Neural cell (in vitro differentiated cells): Measurements from ENCODE around the gene CYP2W1. TPM values are rescaled to one million over a fixed set of nuclear protein-coding genes. Genes with fewer than 3 reads are reported as not detected.
"Not testable (repeated sequence)": the region's sequence is repeated elsewhere in the genome, so short reads cannot be mapped to it uniquely, and the experiment has no call there.

Experiments
- H2AFZ ChIP-seq: fragments of 200-600, 300-800 bp; sonication (generic), shearing (Covaris generic); 2 replicates; pipeline ENCODE4 v1.6.0; 2014; ENCODE audit warnings: low read depth, mild to moderate bottlenecking, antibody characterized with exemption, low read length, moderate library complexity
- H3F3A ChIP-seq: fragments of 200-600 bp; shearing (Covaris generic); 2 replicates; pipeline ENCODE4 v1.6.1; 2016; ENCODE audit warnings: mild to moderate bottlenecking, moderate library complexity, mixed read lengths, antibody characterized with exemption, low read length; ENCODE audit not compliant: insufficient read depth, poor library complexity, severe bottlenecking
- H3K27ac ChIP-seq: fragments of 200-600, 300-800 bp; sonication (generic), shearing (Covaris generic); 2 replicates; pipeline ENCODE4 v1.5.1; 2014; ENCODE audit warnings: mild to moderate bottlenecking, low read length, moderate library complexity
- H3K27me3 ChIP-seq: fragments of 300-800, 200-600 bp; sonication (generic), shearing (Covaris generic); 2 replicates; pipeline ENCODE4 v1.6.0; 2014; ENCODE audit warnings: mild to moderate bottlenecking, low read depth, low read length, moderate library complexity; ENCODE audit not compliant: insufficient read depth
- H3K36me3 ChIP-seq: fragments of 300-800, 200-600 bp; sonication (generic), shearing (Covaris generic); 2 replicates; pipeline ENCODE4 v1.5.1; 2014; ENCODE audit warnings: mild to moderate bottlenecking, antibody characterized with exemption, low read length, moderate library complexity; ENCODE audit not compliant: insufficient read depth
- H3K4me2 ChIP-seq: fragments of 300-800, 200-600 bp; sonication (generic), shearing (Covaris generic); 2 replicates; pipeline ENCODE4 v1.6.0; 2014; ENCODE audit warnings: mild to moderate bottlenecking, low read length
- H3K4me3 ChIP-seq: fragments of 300-800, 200-600 bp; sonication (generic), shearing (Covaris generic); 2 replicates; pipeline ENCODE4 v1.5.1; 2014; ENCODE audit warnings: mild to moderate bottlenecking, low read length, moderate library complexity
- H3K79me2 ChIP-seq: fragments of 200-600 bp; shearing (Covaris generic); replicated peaks from 2 replicates; pipeline ENCODE4 v1.6.0; 2014; ENCODE audit warnings: mild to moderate bottlenecking, low read length, moderate library complexity; ENCODE audit not compliant: insufficient read depth
- H3K9ac ChIP-seq: fragments of 300-800, 200-600 bp; sonication (generic), shearing (Covaris generic); 2 replicates; pipeline ENCODE4 v1.6.1; 2016; ENCODE audit warnings: mild to moderate bottlenecking, low read length, mixed read lengths
- H3K9me2 ChIP-seq: fragments of 200-600 bp; shearing (Covaris generic); 2 replicates; pipeline ENCODE4 v1.6.1; 2016; ENCODE audit warnings: mild to moderate bottlenecking, low read length, mixed read lengths; ENCODE audit not compliant: insufficient read depth
- H3K9me3 ChIP-seq: fragments of 200-600, 300-800 bp; sonication (generic), shearing (Covaris generic); 2 replicates; pipeline ENCODE4 v1.6.1; 2016; ENCODE audit warnings: mild to moderate bottlenecking, mixed run types, low read length, moderate library complexity, mixed read lengths
- H4K20me1 ChIP-seq: fragments of 200-600 bp; shearing (Covaris generic); 2 replicates; pipeline ENCODE4 v1.6.1; 2016; ENCODE audit warnings: mild to moderate bottlenecking, mixed run types; ENCODE audit not compliant: insufficient read depth
- EP300 ChIP-seq: fragments of 450-650 bp; conservative IDR thresholded peaks from 2 replicates; pipeline ENCODE4 v1.6.1; 2014; ENCODE audit warnings: antibody characterized with exemption, mild to moderate bottlenecking, moderate library complexity; ENCODE audit not compliant: poor library complexity, severe bottlenecking
- EZH2 ChIP-seq: fragments of 200-600, 300-800 bp; shearing (Covaris generic), sonication (generic); IDR thresholded peaks from 2 replicates; pipeline ENCODE4 v1.6.1; 2014; ENCODE audit warnings: antibody characterized with exemption, low read length, borderline replicate concordance, mild to moderate bottlenecking; ENCODE audit not compliant: insufficient read depth, poor library complexity, severe bottlenecking
- MXI1 ChIP-seq: fragments of 450-650 bp; conservative IDR thresholded peaks from 2 replicates; pipeline ENCODE4 v1.6.1; 2014; ENCODE audit warnings: antibody characterized with exemption, mild to moderate bottlenecking; ENCODE audit not compliant: poor library complexity, severe bottlenecking
- POLR2AphosphoS5 ChIP-seq: IDR thresholded peaks from 2 replicates; pipeline ENCODE4 v1.6.1; 2012
- RAD21 ChIP-seq: fragments of 450-650 bp; conservative IDR thresholded peaks from 2 replicates; pipeline ENCODE4 v1.6.1; 2014; ENCODE audit warnings: antibody characterized with exemption, mild to moderate bottlenecking, moderate library complexity
- REST ChIP-seq: IDR thresholded peaks from 2 replicates; pipeline ENCODE4 v1.6.1; 2012; ENCODE audit warnings: borderline replicate concordance
- SMC3 ChIP-seq: fragments of 450-650 bp; conservative IDR thresholded peaks from 2 replicates; pipeline ENCODE4 v1.6.1; 2014; ENCODE audit warnings: antibody characterized with exemption, mild to moderate bottlenecking, moderate library complexity; ENCODE audit not compliant: poor library complexity
- TAF1 ChIP-seq: IDR thresholded peaks from 2 replicates; pipeline ENCODE4 v1.6.1; 2012; ENCODE audit warnings: low read depth
- polyA plus RNA-seq: library from polyadenylated mRNA; depleted of rRNA; stranded (reverse); fragments of >200 nt; gene quantifications from 2 replicates; pipeline ENCODE4 v1.2.3, GENCODE V29; 2014
- TF ChIP-seq, protein P1 (sequence below): fragments of 450-650 bp; IDR thresholded peaks from 2 replicates; pipeline ENCODE4 v1.5.1; 2014; ENCODE audit warnings: antibody characterized with exemption, mild to moderate bottlenecking, moderate library complexity; ENCODE audit not compliant: poor library complexity, severe bottlenecking

The CYP2W1 gene
- polyA plus RNA-seq, 1 donor from 2014 or later: not detected

- Histone ChIP-seq H3K9me3 (no peaks in the 10 kb centered on the region), H2AFZ (no peak overlapping the region), H3F3A (no peaks in the 10 kb centered on the region), H3K27me3 (no peaks in the 10 kb centered on the region), H3K27ac (no peak overlapping the region), H3K4me2 (no peak overlapping the region), H3K4me3 (no peak overlapping the region), H3K79me2 (no peaks in the 10 kb centered on the region), H3K9me2 (no peaks in the 10 kb centered on the region), H4K20me1 (no peaks in the 10 kb centered on the region), H3K36me3 (no peaks in the 10 kb centered on the region), H3K9ac (no peak overlapping the region)
- TF ChIP-seq TAF1: no peak
- TF ChIP-seq RAD21: no peak
- TF ChIP-seq SMC3: no peak
- TF ChIP-seq REST: no peak
- TF ChIP-seq EZH2: no peak
- TF ChIP-seq POLR2AphosphoS5: no peak
- no peak for TF ChIP-seq EP300
- TF ChIP-seq MXI1: no peak
These were observed 43.1 kb upstream of the CYP2W1 start for GRCh38 chr7:939843-940242.

DNA sequence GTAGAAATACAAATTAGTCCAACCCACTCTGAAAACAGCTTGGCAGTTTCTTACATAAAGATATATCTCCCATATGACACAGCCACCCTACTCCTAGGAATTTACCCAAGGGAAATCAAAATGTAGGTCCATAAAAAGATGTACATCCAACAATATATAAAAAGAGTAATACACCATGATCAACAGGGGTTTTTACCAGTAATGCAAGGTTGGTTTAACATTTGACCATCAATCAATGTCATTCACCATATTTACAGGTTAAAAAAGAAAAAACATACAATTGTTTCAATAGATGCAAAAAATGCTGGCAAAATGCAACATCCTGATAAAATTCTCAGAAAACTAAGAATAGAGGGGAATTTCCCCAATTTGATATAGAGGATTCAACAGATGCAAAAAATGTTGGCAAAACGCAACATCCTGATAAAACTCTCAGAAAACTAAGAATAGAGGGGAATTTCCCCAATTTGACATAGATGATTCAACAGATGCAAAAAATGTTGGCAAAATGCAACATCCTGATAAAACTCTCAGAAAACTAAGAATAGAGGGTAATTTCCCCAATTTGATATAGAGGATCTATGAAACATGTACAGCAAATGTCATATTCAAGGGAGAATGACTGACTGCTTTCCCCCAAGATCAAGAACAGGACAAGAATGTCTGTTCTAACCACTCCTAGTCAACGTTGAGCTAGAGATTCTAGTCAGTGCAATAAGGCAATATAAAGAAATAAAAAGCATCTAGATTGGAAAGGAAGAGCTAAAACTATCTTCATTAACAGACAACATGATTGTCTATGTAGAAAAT, 42.2 kb upstream of the CYP2W1 start:
- Histone ChIP-seq H3K9ac (no peak overlapping the region), H3K79me2 (no peaks in the 10 kb centered on the region), H3K27me3 (no peaks in the 10 kb centered on the region), H2AFZ (no peak overlapping the region), H3K36me3 (no peaks in the 10 kb centered on the region), H3K27ac (no peak overlapping the region), H3K4me3 (no peak overlapping the region), H3F3A (no peaks in the 10 kb centered on the region), H3K4me2 (no peak overlapping the region), H3K9me3 (no peaks in the 10 kb centered on the region), H3K9me2 (no peaks in the 10 kb centered on the region), H4K20me1 (no peaks in the 10 kb centered on the region)
- TF ChIP-seq MXI1 (no peak), SMC3 (no peak), POLR2AphosphoS5 (no peak), EZH2 (no peak), REST (no peak), RAD21 (no peak), EP300 (no peak)
- TF ChIP-seq, protein P1, sequence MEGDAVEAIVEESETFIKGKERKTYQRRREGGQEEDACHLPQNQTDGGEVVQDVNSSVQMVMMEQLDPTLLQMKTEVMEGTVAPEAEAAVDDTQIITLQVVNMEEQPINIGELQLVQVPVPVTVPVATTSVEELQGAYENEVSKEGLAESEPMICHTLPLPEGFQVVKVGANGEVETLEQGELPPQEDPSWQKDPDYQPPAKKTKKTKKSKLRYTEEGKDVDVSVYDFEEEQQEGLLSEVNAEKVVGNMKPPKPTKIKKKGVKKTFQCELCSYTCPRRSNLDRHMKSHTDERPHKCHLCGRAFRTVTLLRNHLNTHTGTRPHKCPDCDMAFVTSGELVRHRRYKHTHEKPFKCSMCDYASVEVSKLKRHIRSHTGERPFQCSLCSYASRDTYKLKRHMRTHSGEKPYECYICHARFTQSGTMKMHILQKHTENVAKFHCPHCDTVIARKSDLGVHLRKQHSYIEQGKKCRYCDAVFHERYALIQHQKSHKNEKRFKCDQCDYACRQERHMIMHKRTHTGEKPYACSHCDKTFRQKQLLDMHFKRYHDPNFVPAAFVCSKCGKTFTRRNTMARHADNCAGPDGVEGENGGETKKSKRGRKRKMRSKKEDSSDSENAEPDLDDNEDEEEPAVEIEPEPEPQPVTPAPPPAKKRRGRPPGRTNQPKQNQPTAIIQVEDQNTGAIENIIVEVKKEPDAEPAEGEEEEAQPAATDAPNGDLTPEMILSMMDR: no peak

DNA sequence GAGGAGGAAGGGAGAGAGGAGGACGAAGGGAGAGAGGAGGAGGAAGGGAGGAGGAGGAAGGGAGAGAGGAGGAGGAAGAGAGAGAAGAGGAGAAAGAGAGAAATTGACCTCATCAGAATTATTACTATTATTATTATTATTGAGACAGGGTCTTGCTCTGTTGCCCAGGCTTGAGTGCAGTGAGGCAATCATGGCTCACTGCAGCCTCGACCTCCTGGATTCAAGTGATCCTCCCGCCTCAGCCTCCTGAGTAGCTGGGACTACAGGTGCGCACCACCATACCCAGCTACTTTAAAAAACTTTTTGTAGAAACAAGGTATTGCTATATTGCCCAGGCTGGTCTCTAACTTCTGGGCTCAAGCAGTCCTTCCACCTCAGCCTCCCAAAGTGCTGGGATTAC, 39.2 kb upstream of the CYP2W1 start:
- not testable (repeated sequence) for H3K36me3 ChIP-seq, H3K9me2 ChIP-seq, H3F3A ChIP-seq, H3K9ac ChIP-seq, H4K20me1 ChIP-seq, H3K4me2 ChIP-seq, H2AFZ ChIP-seq, H3K9me3 ChIP-seq, H3K27me3 ChIP-seq, H3K4me3 ChIP-seq, H3K79me2 ChIP-seq, H3K27ac ChIP-seq
